Measurements from ENCODE around the gene SNAPC4.

Gene SNAPC4

DNA sequence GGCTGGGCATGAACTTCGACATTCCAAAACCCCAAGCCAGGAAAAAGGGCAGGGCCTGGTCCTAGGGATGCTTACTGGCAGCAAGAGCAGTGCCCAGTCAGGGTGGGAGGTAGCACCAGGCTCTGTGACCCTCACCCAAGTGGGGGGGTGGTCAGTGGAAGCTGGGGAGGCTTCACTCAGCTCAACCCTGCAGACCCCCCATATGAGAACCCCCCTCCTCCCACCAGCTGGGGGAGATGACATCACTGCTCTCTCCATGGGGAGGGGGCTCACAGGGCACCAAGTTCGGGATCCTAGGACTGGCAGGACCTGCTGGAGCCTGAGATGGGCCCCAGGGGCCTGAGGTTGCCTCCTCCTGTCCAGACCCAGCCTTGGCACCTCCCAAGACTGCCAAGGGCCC, 41.1 kb downstream of the SNAPC4 start:
- Histone ChIP-seq H3K4me3 (ENCODE audit: control insufficient read depth in 1 of 7, extremely low read depth in 1 of 7, insufficient read depth in 4 of 7, low read depth in 2 of 7, low read length in 6 of 7) (no peak overlapping the region), H3K27ac (ENCODE audit: insufficient read depth in 1 of 2, low read depth in 1 of 2, low read length in 2 of 2, poor library complexity in 1 of 2, severe bottlenecking in 2 of 2) (no peak overlapping the region), H3K4me1 (ENCODE audit: control extremely low read depth in 1 of 4, control insufficient read depth in 4 of 4, insufficient read depth in 4 of 4, low read length in 3 of 4) (peaks cover 0 to 6% (median 6%) of the 10 kb centered on the region in 4 experiments), H3K27me3 (replicated peaks in 2 of 5; ENCODE audit: control insufficient read depth in 4 of 5, insufficient read depth in 5 of 5, low read length in 4 of 5) (no peaks in the 10 kb centered on the region), H3K9me3 (ENCODE audit: control extremely low read depth in 1 of 5, control insufficient read depth in 4 of 5, insufficient read depth in 2 of 5, low read depth in 1 of 5, low read length in 4 of 5) (no peaks in the 10 kb centered on the region), H3K36me3 (ENCODE audit: control insufficient read depth in 4 of 4, insufficient read depth in 4 of 4, low read length in 3 of 4) (peaks cover 4 to 34% (median 17%) of the 10 kb centered on the region in 4 experiments)
- 83% methylated on average over 2 of the region's 2 CpGs for WGBS (ENCODE audit: insufficient coverage)
- POLR2A ChIA-PET, result interaction anchor here (1.4 kb wide), 1 partner anchor 13 kb away, joined by 6 read pairs; no protein-coding TSS in a partner anchor
- CTCF ChIA-PET, result interaction anchor here (0.8 kb wide), 1 partner anchor 30 kb away, joined by 3 read pairs; no protein-coding TSS in a partner anchor
- no peak for DNase-seq

DNA sequence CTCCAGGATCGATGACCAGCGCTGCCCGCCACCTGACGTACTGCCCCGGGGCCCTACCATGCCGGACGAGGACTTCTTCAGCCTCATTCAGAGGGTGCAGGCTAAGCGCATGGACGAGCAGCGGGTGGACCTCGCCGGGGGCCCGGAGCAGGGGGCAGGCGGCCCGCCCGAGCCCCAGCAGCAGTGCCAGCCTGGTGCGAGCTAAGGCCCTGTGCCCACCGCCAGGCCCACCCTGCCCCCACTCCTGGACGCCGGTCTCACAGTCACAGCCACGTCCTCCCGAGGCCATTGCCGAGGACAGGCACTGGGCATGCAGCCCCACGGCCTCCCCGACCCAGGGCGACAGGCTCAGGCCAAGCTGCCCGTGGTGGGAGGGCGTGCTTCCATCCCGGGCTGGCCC, 42.0 kb downstream of the SNAPC4 start:
- H3K4me1 ChIP-seq (ENCODE audit: control extremely low read depth in 1 of 4, control insufficient read depth in 4 of 4, insufficient read depth in 4 of 4, low read length in 3 of 4), result peaks cover 0 to 5% (median 4%) of the 10 kb centered on the region in 4 experiments
- CTCF ChIA-PET, result interaction anchor here (0.8 kb wide), 1 partner anchor 31 kb away, joined by 3 read pairs; no protein-coding TSS in a partner anchor

DNA sequence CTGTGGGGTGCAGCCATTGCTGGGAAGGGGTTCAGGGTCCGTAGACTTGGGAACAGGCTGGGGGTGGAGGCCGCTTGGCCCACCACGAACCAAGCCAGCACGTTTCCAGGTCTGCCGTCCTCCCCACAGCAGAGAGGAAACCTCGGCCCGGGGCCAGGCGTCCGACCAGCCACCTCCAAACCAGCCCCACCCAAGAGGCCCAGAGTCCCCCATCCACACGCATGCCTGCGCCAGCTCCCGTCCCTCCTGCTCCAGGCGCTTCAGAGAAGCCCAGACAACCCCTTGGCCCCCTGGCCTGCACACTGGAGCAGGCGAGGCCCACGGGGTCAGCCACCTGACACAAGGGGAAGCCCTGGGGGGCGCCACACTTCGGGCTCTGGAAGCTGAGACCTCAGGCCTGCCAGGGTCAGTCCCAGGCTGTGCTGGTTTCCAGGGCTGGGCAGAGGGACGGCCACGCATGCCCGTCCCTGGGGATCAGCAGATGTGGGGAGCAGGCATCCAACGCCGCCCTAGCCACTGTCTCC, 42.7 kb downstream of the SNAPC4 start:
- Histone ChIP-seq H3K27ac (ENCODE audit: insufficient read depth in 1 of 2, low read depth in 1 of 2, low read length in 2 of 2, poor library complexity in 1 of 2, severe bottlenecking in 2 of 2) (no peak overlapping the region), H3K9me3 (ENCODE audit: control extremely low read depth in 1 of 5, control insufficient read depth in 4 of 5, insufficient read depth in 2 of 5, low read depth in 1 of 5, low read length in 4 of 5) (no peaks in the 10 kb centered on the region), H3K4me1 (ENCODE audit: control extremely low read depth in 1 of 4, control insufficient read depth in 4 of 4, insufficient read depth in 4 of 4, low read length in 3 of 4) (no peaks in the 10 kb centered on the region), H3K36me3 (ENCODE audit: control insufficient read depth in 4 of 4, insufficient read depth in 4 of 4, low read length in 3 of 4) (peaks cover 4 to 38% (median 18%) of the 10 kb centered on the region in 4 experiments), H3K4me3 (ENCODE audit: control insufficient read depth in 1 of 7, extremely low read depth in 1 of 7, insufficient read depth in 4 of 7, low read depth in 2 of 7, low read length in 6 of 7) (no peak overlapping the region), H3K27me3 (replicated peaks in 2 of 5; ENCODE audit: control insufficient read depth in 4 of 5, insufficient read depth in 5 of 5, low read length in 4 of 5) (no peaks in the 10 kb centered on the region)
- ChIA-PET POLR2A (no interaction called here), CTCF (no interaction called here)
- no peak for DNase-seq
- WGBS (ENCODE audit: insufficient coverage), result 85% methylated on average over 11 of the region's 22 CpGs

More for the DNA sequence above, 42.0 kb downstream of the SNAPC4 start:
- no peaks in the 10 kb centered on the region for H3K27me3 ChIP-seq (replicated peaks in 2 of 5; ENCODE audit: control insufficient read depth in 4 of 5, insufficient read depth in 5 of 5, low read length in 4 of 5)
- no peaks in the 10 kb centered on the region for H3K9me3 ChIP-seq (ENCODE audit: control extremely low read depth in 1 of 5, control insufficient read depth in 4 of 5, insufficient read depth in 2 of 5, low read depth in 1 of 5, low read length in 4 of 5)
- H3K27ac ChIP-seq (ENCODE audit: insufficient read depth in 1 of 2, low read depth in 1 of 2, low read length in 2 of 2, poor library complexity in 1 of 2, severe bottlenecking in 2 of 2), result no peak overlapping the region
- no peak overlapping the region for H3K4me3 ChIP-seq (ENCODE audit: control insufficient read depth in 1 of 7, extremely low read depth in 1 of 7, insufficient read depth in 4 of 7, low read depth in 2 of 7, low read length in 6 of 7)
- H3K36me3 ChIP-seq (ENCODE audit: control insufficient read depth in 4 of 4, insufficient read depth in 4 of 4, low read length in 3 of 4), result peaks cover 4 to 34% (median 18%) of the 10 kb centered on the region in 4 experiments
- no peak for DNase-seq
- 92% methylated on average over 24 of the region's 29 CpGs for WGBS (ENCODE audit: insufficient coverage)
- POLR2A ChIA-PET, result no interaction called here

DNA sequence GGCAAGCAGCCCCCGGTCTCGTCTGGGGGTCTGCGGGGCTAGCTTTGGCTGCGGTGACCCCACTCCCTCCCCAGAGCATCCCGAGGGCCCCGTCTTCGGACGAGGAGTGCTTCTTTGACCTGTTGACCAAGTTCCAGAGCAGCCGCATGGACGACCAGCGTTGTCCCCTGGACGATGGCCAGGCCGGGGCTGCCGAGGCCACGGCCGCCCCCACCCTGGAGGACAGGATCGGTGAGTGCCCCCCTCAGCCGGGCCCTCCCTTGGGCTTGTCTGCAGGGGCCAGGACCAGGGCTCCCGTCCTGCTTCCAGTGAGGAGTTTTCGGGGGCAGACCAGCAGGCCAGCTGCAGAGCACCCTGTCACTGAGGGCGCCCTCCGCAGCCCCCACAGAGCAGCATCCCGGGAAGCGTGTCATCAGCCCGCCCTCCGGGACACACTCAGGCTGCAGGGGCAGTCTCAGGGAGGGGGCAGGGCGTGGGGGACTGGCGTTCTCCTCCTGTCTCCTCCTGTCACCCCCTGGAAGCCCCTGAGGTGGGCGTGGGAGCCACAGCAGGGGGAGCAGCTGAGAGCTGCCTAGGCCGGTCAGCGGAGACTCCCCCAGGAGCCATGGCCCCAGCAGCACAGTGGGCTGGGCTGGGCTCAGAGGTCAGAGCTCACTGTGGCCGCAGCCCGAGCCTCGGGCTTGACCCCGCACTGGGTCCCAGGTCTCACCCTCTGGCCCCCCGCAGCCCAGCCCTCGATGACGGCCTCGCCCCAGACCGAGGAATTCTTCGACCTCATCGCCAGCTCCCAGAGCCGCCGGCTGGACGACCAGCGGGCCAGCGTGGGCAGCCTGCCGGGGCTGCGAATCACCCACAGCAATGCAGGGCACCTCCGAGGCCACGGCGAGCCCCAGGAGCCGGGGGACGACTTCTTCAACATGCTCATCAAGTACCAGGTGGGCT, 44.1 kb downstream of the SNAPC4 start:
- Histone ChIP-seq H3K4me3 (ENCODE audit: control insufficient read depth in 1 of 7, extremely low read depth in 1 of 7, insufficient read depth in 4 of 7, low read depth in 2 of 7, low read length in 6 of 7) (no peak overlapping the region), H3K36me3 (ENCODE audit: control insufficient read depth in 4 of 4, insufficient read depth in 4 of 4, low read length in 3 of 4) (peaks cover 5 to 46% (median 16%) of the 10 kb centered on the region in 4 experiments), H3K27ac (ENCODE audit: insufficient read depth in 1 of 2, low read depth in 1 of 2, low read length in 2 of 2, poor library complexity in 1 of 2, severe bottlenecking in 2 of 2) (no peak overlapping the region), H3K4me1 (ENCODE audit: control extremely low read depth in 1 of 4, control insufficient read depth in 4 of 4, insufficient read depth in 4 of 4, low read length in 3 of 4) (no peaks in the 10 kb centered on the region), H3K27me3 (replicated peaks in 2 of 5; ENCODE audit: control insufficient read depth in 4 of 5, insufficient read depth in 5 of 5, low read length in 4 of 5) (no peaks in the 10 kb centered on the region), H3K9me3 (ENCODE audit: control extremely low read depth in 1 of 5, control insufficient read depth in 4 of 5, insufficient read depth in 2 of 5, low read depth in 1 of 5, low read length in 4 of 5) (no peaks in the 10 kb centered on the region)
- ChIA-PET POLR2A (no interaction called here), CTCF (no interaction called here)
- no peak for DNase-seq
- 96% methylated on average over 38 of the region's 54 CpGs for WGBS (ENCODE audit: insufficient coverage)

DNA sequence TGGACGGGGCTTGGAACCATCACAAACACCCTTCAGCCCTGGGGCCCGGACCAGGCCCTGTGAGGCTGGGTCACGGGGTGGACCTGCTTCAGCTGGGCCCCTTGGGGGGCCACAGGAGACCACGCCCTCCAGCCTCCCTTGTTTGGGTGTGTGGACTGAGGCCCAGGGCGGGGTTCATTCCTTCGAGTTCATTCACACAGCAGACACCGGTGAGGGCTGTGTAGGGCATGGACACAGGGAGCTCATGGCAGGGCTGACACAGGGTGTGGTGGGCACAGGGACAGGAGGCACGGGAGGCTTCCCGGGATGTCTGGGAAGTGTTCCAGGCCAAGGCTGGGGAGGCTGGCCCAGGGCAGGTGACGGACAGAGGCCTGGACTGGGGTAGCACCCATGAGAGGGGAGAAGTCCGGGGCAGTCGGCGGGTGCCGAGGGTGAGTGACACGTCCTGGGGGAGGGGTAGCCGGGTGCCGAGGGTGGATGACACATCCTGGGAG, 45.3 kb downstream of the SNAPC4 start:
- 94% methylated on average over 9 of the region's 17 CpGs for WGBS (ENCODE audit: insufficient coverage)
- Histone ChIP-seq H3K27ac (ENCODE audit: insufficient read depth in 1 of 2, low read depth in 1 of 2, low read length in 2 of 2, poor library complexity in 1 of 2, severe bottlenecking in 2 of 2) (no peak overlapping the region), H3K4me1 (ENCODE audit: control extremely low read depth in 1 of 4, control insufficient read depth in 4 of 4, insufficient read depth in 4 of 4, low read length in 3 of 4) (no peaks in the 10 kb centered on the region), H3K36me3 (ENCODE audit: control insufficient read depth in 4 of 4, insufficient read depth in 4 of 4, low read length in 3 of 4) (peaks cover 6 to 58% (median 20%) of the 10 kb centered on the region in 4 experiments), H3K9me3 (ENCODE audit: control extremely low read depth in 1 of 5, control insufficient read depth in 4 of 5, insufficient read depth in 2 of 5, low read depth in 1 of 5, low read length in 4 of 5) (no peaks in the 10 kb centered on the region), H3K27me3 (replicated peaks in 2 of 5; ENCODE audit: control insufficient read depth in 4 of 5, insufficient read depth in 5 of 5, low read length in 4 of 5) (no peaks in the 10 kb centered on the region), H3K4me3 (ENCODE audit: control insufficient read depth in 1 of 7, extremely low read depth in 1 of 7, insufficient read depth in 4 of 7, low read depth in 2 of 7, low read length in 6 of 7) (no peak overlapping the region)
- ChIA-PET POLR2A (no interaction called here), CTCF (interaction anchor here (0.9 to 1.2 kb wide), 3 partner anchors 8 to 29 kb away, joined by 3 to 4 read pairs (median 3); no protein-coding TSS in a partner anchor)
- DNase-seq, result no peak

DNA sequence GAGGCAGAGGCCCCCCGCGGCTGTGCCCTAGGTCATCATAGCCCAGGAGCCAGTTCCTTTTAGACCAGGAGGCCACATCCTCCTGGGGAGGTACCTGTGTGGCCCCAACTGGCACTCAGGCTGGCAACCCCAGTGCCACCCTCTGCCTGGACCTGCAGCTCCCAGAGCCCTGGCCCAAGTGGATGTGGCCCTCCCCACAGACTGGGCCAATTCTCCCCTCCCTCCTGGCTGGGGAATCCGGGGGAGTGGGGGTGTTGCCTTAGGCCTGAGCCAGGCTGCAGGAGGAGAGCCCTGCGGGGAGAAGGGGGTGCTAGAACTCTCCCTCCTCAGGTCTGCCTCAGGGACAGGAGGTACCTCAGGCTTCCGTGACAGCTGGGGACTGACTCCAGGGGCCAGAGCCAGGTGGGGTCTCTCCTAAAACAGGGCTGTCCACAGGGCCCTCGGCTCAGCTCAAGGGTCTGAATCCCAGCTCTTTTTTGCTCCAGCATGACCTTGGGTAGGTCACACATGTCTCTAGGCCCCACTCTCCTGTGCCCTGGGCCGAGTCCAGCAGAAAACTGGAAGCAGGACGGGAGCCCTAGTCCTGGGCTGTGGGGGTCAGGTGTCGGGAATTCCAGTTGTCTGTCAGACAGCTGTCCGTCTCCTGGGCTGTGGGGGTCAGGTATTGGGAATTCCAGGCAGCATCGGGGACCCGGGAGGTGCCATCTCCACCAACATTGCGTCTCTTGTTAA, 46.0 kb downstream of the SNAPC4 start:
- no peak for DNase-seq
- Histone ChIP-seq H3K27ac (ENCODE audit: insufficient read depth in 1 of 2, low read depth in 1 of 2, low read length in 2 of 2, poor library complexity in 1 of 2, severe bottlenecking in 2 of 2) (no peak overlapping the region), H3K4me3 (ENCODE audit: control insufficient read depth in 1 of 7, extremely low read depth in 1 of 7, insufficient read depth in 4 of 7, low read depth in 2 of 7, low read length in 6 of 7) (no peak overlapping the region), H3K4me1 (ENCODE audit: control extremely low read depth in 1 of 4, control insufficient read depth in 4 of 4, insufficient read depth in 4 of 4, low read length in 3 of 4) (no peaks in the 10 kb centered on the region), H3K36me3 (ENCODE audit: control insufficient read depth in 4 of 4, insufficient read depth in 4 of 4, low read length in 3 of 4) (peaks cover 10 to 65% (median 22%) of the 10 kb centered on the region in 4 experiments), H3K9me3 (ENCODE audit: control extremely low read depth in 1 of 5, control insufficient read depth in 4 of 5, insufficient read depth in 2 of 5, low read depth in 1 of 5, low read length in 4 of 5) (no peaks in the 10 kb centered on the region), H3K27me3 (replicated peaks in 2 of 5; ENCODE audit: control insufficient read depth in 4 of 5, insufficient read depth in 5 of 5, low read length in 4 of 5) (no peaks in the 10 kb centered on the region)
- POLR2A ChIA-PET, result no interaction called here
- CTCF ChIA-PET, result interaction anchor here (0.9 to 1.2 kb wide), 3 partner anchors 9 to 28 kb away, joined by 3 to 4 read pairs (median 3); no protein-coding TSS in a partner anchor
- 97% methylated on average over 13 of the region's 13 CpGs for WGBS (ENCODE audit: insufficient coverage)

Measured in common myeloid progenitor, CD34-positive (primary cell).